IPS-18c (cell line): ENCODE results near the gene CACNB2.

Source experiments
- H3K4me3 ChIP-seq: 2 replicates; pipeline ENCODE4 v1.7.0; 2013; ENCODE audit warnings: low read depth, mild to moderate bottlenecking, low read length, moderate library complexity; ENCODE audit not compliant: insufficient read depth
- H3K9me3 ChIP-seq: one replicate; pipeline ENCODE4 v1.6.1; 2013; ENCODE audit warnings: mild to moderate bottlenecking, low read length, moderate library complexity; ENCODE audit not compliant: control insufficient read depth, insufficient read depth

CACNB2 gene

GRCh38 chr10:18211862-18212261 lies 71.6 kb downstream of the CACNB2 start:
- Histone ChIP-seq H3K9me3 (peaks cover 3% of the 10 kb centered on the region), H3K4me3 (no peak overlapping the region)

GRCh38 chr10:18213271-18213670 lies 73.0 kb downstream of the CACNB2 start:
- Histone ChIP-seq H3K9me3 (peaks cover 3% of the 10 kb centered on the region), H3K4me3 (no peak overlapping the region)

GRCh38 chr10:18214691-18215563 lies 74.7 kb downstream of the CACNB2 start:
- peaks cover 2% of the 10 kb centered on the region for H3K9me3 ChIP-seq
- H3K4me3 ChIP-seq = no peak overlapping the region

GRCh38 chr10:18216482-18216881 lies 76.3 kb downstream of the CACNB2 start:
- no peaks in the 10 kb centered on the region for H3K9me3 ChIP-seq

GRCh38 chr10:18217577-18217976 lies 77.4 kb downstream of the CACNB2 start:
- H3K9me3 ChIP-seq = no peaks in the 10 kb centered on the region
- H3K4me3 ChIP-seq = no peak overlapping the region

More at GRCh38 chr10:18216482-18216881, 76.3 kb downstream of the CACNB2 start:
- no peak overlapping the region for H3K4me3 ChIP-seq

GRCh38 chr10:18219146-18219545 lies 78.9 kb downstream of the CACNB2 start:
- H3K4me3 ChIP-seq = no peak overlapping the region
- H3K9me3 ChIP-seq = no peaks in the 10 kb centered on the region

GRCh38 chr10:18221123-18221522 lies 80.9 kb downstream of the CACNB2 start:
- no peaks in the 10 kb centered on the region for H3K9me3 ChIP-seq
- H3K4me3 ChIP-seq = no peak overlapping the region

GRCh38 chr10:18221882-18222281 lies 81.7 kb downstream of the CACNB2 start:
- H3K9me3 ChIP-seq = no peaks in the 10 kb centered on the region
- no peak overlapping the region for H3K4me3 ChIP-seq

- Histone ChIP-seq H3K9me3 (no peaks in the 10 kb centered on the region), H3K4me3 (no peak overlapping the region)
Measured at GRCh38 chr10:18222866-18223265, 82.6 kb downstream of the CACNB2 start.

- Histone ChIP-seq H3K9me3 (no peaks in the 10 kb centered on the region), H3K4me3 (no peak overlapping the region)
Measured at GRCh38 chr10:18223898-18224297, 83.7 kb downstream of the CACNB2 start.

GRCh38 chr10:18224626-18225445 lies 84.6 kb downstream of the CACNB2 start:
- Histone ChIP-seq H3K9me3 (no peaks in the 10 kb centered on the region), H3K4me3 (no peak overlapping the region)

- Histone ChIP-seq H3K4me3 (no peak overlapping the region), H3K9me3 (no peaks in the 10 kb centered on the region)
Measured at GRCh38 chr10:18226336-18226735, 86.1 kb downstream of the CACNB2 start.

GRCh38 chr10:18229826-18230225 lies 89.6 kb downstream of the CACNB2 start:
- Histone ChIP-seq H3K9me3 (no peaks in the 10 kb centered on the region), H3K4me3 (no peak overlapping the region)

- H3K4me3 ChIP-seq = no peak overlapping the region
- H3K9me3 ChIP-seq = no peaks in the 10 kb centered on the region
Measured at GRCh38 chr10:18230794-18231193, 90.6 kb downstream of the CACNB2 start.

GRCh38 chr10:18231480-18231879 lies 91.3 kb downstream of the CACNB2 start:
- no peak overlapping the region for H3K4me3 ChIP-seq

GRCh38 chr10:18233775-18234174 lies 93.6 kb downstream of the CACNB2 start:
- Histone ChIP-seq H3K4me3 (no peak overlapping the region), H3K9me3 (no peaks in the 10 kb centered on the region)

More at GRCh38 chr10:18231480-18231879, 91.3 kb downstream of the CACNB2 start:
- no peaks in the 10 kb centered on the region for H3K9me3 ChIP-seq

- no peak overlapping the region for H3K4me3 ChIP-seq
Measured at GRCh38 chr10:18235477-18235876, 95.3 kb downstream of the CACNB2 start.

GRCh38 chr10:18236756-18237155 lies 96.5 kb downstream of the CACNB2 start:
- no peak overlapping the region for H3K4me3 ChIP-seq
- H3K9me3 ChIP-seq = no peaks in the 10 kb centered on the region

More at GRCh38 chr10:18235477-18235876, 95.3 kb downstream of the CACNB2 start:
- no peaks in the 10 kb centered on the region for H3K9me3 ChIP-seq
